Colonic mucosa (tissue), 4 donors: ENCODE data around the gene MARCHF10. TPM values are rescaled to one million over a fixed set of nuclear protein-coding genes. Genes with fewer than 3 reads are reported as not detected.

ENCODE experiments used
- DNase-seq: peaks from one replicate; pipeline ENCODE4 v3.0.0-alpha.2; 2020
- H3K27ac ChIP-seq: fragments of 200-600 bp; one replicate; pipeline ENCODE4 v1.8.0; 2021
- H3K27me3 ChIP-seq: fragments of 200-600 bp; one replicate; pipeline ENCODE4 v1.8.0; 2021
- H3K36me3 ChIP-seq: fragments of 200-600 bp; one replicate; pipeline ENCODE4 v1.8.0; 2021
- H3K4me1 ChIP-seq: fragments of 200-600 bp; one replicate; pipeline ENCODE4 v1.8.0; 2021; ENCODE audit warnings: mild to moderate bottlenecking
- H3K4me3 ChIP-seq: fragments of 200-600 bp; one replicate; pipeline ENCODE4 v1.8.0; 2021
- H3K9ac ChIP-seq, 2 donors: one replicate each; pipeline ENCODE4 v1.7.0; 2013; ENCODE audit warnings: control low read depth in 2 of 2, low read depth in 2 of 2, low read length in 2 of 2
- H3K9me3 ChIP-seq: fragments of 200-600 bp; one replicate; pipeline ENCODE4 v1.8.0; 2021
- CTCF ChIP-seq: fragments of 200-600 bp; IDR thresholded peaks from one replicate; pipeline ENCODE4 v1.8.0; 2022; ENCODE audit warnings: antibody characterized with exemption, mild to moderate bottlenecking
- intact Hi-C: fragments of 100-400 bp; cut with DNase I; formaldehyde crosslinking; loops from one replicate; pipeline ENCODE4 v1.14.1; 2022
- total RNA-seq, 2 donors: library from RNA; stranded (reverse); fragmentation: NEBNext Ultra II Directional in 1 of 2; extraction: Animal tissue kit (Norgen Biotek cat#: 25700) in 1 of 2; gene quantifications; one replicate each; pipeline ENCODE4 v1.2.1, GENCODE V29; 2021
- donor health status: healthy.
- donor health status: DM: no; HTN: no; CAD: no.
- donor health status: DM: no; HTN: no; CAD: no.

MARCHF10 gene
- total RNA-seq, 2 donors from 2014 or later, result not detected

GRCh38 chr17:62782730-62783270, 25.3 kb downstream of the MARCHF10 start:
- H3K9ac ChIP-seq, result no peak overlapping the region
- no peaks in the 10 kb centered on the region for H3K9me3 ChIP-seq
- H3K4me1 ChIP-seq, result no peaks in the 10 kb centered on the region
- no peak overlapping the region for H3K4me3 ChIP-seq
- no peaks in the 10 kb centered on the region for H3K27me3 ChIP-seq
- intact Hi-C loops, result no loop called here
- TF ChIP-seq CTCF, result no peak
- no peaks in the 10 kb centered on the region for H3K36me3 ChIP-seq
- H3K27ac ChIP-seq, result no peak overlapping the region
- no peak for DNase-seq

- Histone ChIP-seq H3K9me3 (no peaks in the 10 kb centered on the region), H3K36me3 (no peaks in the 10 kb centered on the region), H3K27me3 (no peaks in the 10 kb centered on the region), H3K9ac (no peak overlapping the region), H3K4me1 (no peaks in the 10 kb centered on the region), H3K27ac (no peak overlapping the region), H3K4me3 (no peak overlapping the region)
- intact Hi-C loops, result no loop called here
- no peak for DNase-seq
- no peak for TF ChIP-seq CTCF
Measured at GRCh38 chr17:62781831-62782251, 26.3 kb downstream of the MARCHF10 start.

- Histone ChIP-seq H3K27me3 (no peaks in the 10 kb centered on the region), H3K36me3 (no peaks in the 10 kb centered on the region), H3K9ac (no peak overlapping the region), H3K9me3 (no peaks in the 10 kb centered on the region), H3K27ac (no peak overlapping the region), H3K4me1 (no peaks in the 10 kb centered on the region), H3K4me3 (no peak overlapping the region)
- DNase-seq, result no peak
- intact Hi-C loops, result no loop called here
- no peak for TF ChIP-seq CTCF
Measured at GRCh38 chr17:62781356-62781755, 26.8 kb downstream of the MARCHF10 start.

- Histone ChIP-seq H3K9ac (no peak overlapping the region), H3K36me3 (no peaks in the 10 kb centered on the region), H3K4me3 (no peak overlapping the region), H3K9me3 (no peaks in the 10 kb centered on the region), H3K4me1 (no peaks in the 10 kb centered on the region), H3K27me3 (no peaks in the 10 kb centered on the region), H3K27ac (no peak overlapping the region)
- intact Hi-C loops, result no loop called here
- TF ChIP-seq CTCF, result no peak
- DNase-seq, result no peak
Measured at GRCh38 chr17:62780951-62781350, 27.2 kb downstream of the MARCHF10 start.

GRCh38 chr17:62780269-62780668, 27.8 kb downstream of the MARCHF10 start:
- Histone ChIP-seq H3K27me3 (no peaks in the 10 kb centered on the region), H3K27ac (no peak overlapping the region), H3K4me1 (no peaks in the 10 kb centered on the region), H3K9me3 (no peaks in the 10 kb centered on the region), H3K4me3 (no peak overlapping the region), H3K9ac (no peak overlapping the region), H3K36me3 (no peaks in the 10 kb centered on the region)
- TF ChIP-seq CTCF, result no peak
- intact Hi-C loops, result no loop called here
- DNase-seq, result no peak
